Left lung (tissue), 10 donors: Measurements from ENCODE around the gene ANKRD2. TPM values are rescaled to one million over a fixed set of nuclear protein-coding genes. Genes with fewer than 3 reads are reported as not detected.
A peak's percentile ranks its signal among the peaks of the same experiment; 100 is the strongest.

Experiments
- ATAC-seq: fragments of 200-7000 bp; cut with Tn5 transposase; one replicate; pipeline ENCODE4 v1.9.1; 2020; ENCODE audit warnings: moderate library complexity
- DNase-seq, 4 donors: peaks; one replicate each; pipeline ENCODE4 v3.0.0-alpha.2; 2013 to 2020
- H3K27ac ChIP-seq, 2 donors: fragments of 200-600 bp; sonication (generic) in 1 of 2; one replicate each; pipeline versions ENCODE4 v1.5.0 to v1.8.0; 2020 to 2021
- H3K27me3 ChIP-seq, 2 donors: fragments of 200-600 bp; sonication (generic) in 1 of 2; one replicate each; pipeline versions ENCODE4 v1.5.0 to v1.8.0; 2020 to 2021
- H3K36me3 ChIP-seq, 2 donors: fragments of 200-600 bp; sonication (generic) in 1 of 2; one replicate each; pipeline versions ENCODE4 v1.5.0 to v1.8.0; 2020 to 2021
- H3K4me1 ChIP-seq, 2 donors: fragments of 200-600 bp; one replicate each; pipeline ENCODE4 v1.8.0; 2021
- H3K4me3 ChIP-seq, 2 donors: fragments of 200-600 bp; sonication (generic) in 1 of 2; one replicate each; pipeline versions ENCODE4 v1.5.0 to v1.8.0; 2020 to 2021; ENCODE audit warnings: mild to moderate bottlenecking in 1 of 2
- H3K9me3 ChIP-seq, 2 donors: fragments of 200-600 bp; sonication (generic) in 1 of 2; one replicate each; pipeline versions ENCODE4 v1.5.0 to v1.8.0; 2020 to 2021
- CTCF ChIP-seq, 2 donors: fragments of 200-600 bp; sonication (generic) in 1 of 2; IDR thresholded peaks; one replicate each; pipeline versions ENCODE4 v1.5.0 to v1.8.0; 2021; ENCODE audit warnings: antibody characterized with exemption in 2 of 2
- intact Hi-C, 2 donors: fragments of 100-400 bp; cut with DNase I; formaldehyde crosslinking; loops; one replicate each; pipeline versions ENCODE4 v1.11.2 to v1.14.2; 2022
- polyA plus RNA-seq, 6 donors: library from polyadenylated mRNA; unstranded; fragments of 120-200 nt; gene quantifications; one replicate each; pipeline ENCODE4 v1.2.1, GENCODE V29; 2013; ENCODE audit not compliant: insufficient read length in 6 of 6
- total RNA-seq, 2 donors: library from RNA; stranded (reverse); fragmentation: NEBNext Ultra II Directional; extraction: Animal tissue kit (Norgen Biotek cat#: 25700); gene quantifications; one replicate each; pipeline ENCODE4 v1.2.1, GENCODE V29; 2021
- donor health status: DM: no; HTN: yes; CAD: no.
- donor health status: DM: no; HTN: no; CAD: no.

ANKRD2 gene
- total and polyA plus RNA-seq, 8 donors, result 0.18 to 1.9 (median 0.27) TPM

- no peak overlapping the region for H3K4me3 ChIP-seq
- DNase-seq, result peak in 1 of 4 donors; percentile 59
- no peaks in the 10 kb centered on the region for H3K27me3 ChIP-seq
- intact Hi-C loops, result no loop called here
- H3K9me3 ChIP-seq, result no peaks in the 10 kb centered on the region
- H3K27ac ChIP-seq, result no peak overlapping the region
- no peak for TF ChIP-seq CTCF (IDR thresholded peaks at IDR 0.05)
- no peaks in the 10 kb centered on the region for H3K36me3 ChIP-seq
- no peak for ATAC-seq
- H3K4me1 ChIP-seq, result no peaks in the 10 kb centered on the region
Observed at GRCh38 chr10:97590082-97590747, 17.6 kb downstream of the ANKRD2 start.

- Histone ChIP-seq H3K4me1 (peaks cover 2% of the 10 kb centered on the region in 2 donors), H3K27me3 (no peaks in the 10 kb centered on the region), H3K9me3 (no peaks in the 10 kb centered on the region), H3K36me3 (no peaks in the 10 kb centered on the region), H3K4me3 (no peak overlapping the region), H3K27ac (no peak overlapping the region)
- ATAC-seq (no peak), DNase-seq (peak in 1 of 4 donors; percentile 10)
- TF ChIP-seq CTCF (IDR thresholded peaks at IDR 0.05), result no peak
- intact Hi-C loops, result no loop called here
Observed at GRCh38 chr10:97590748-97591495, 18.3 kb downstream of the ANKRD2 start.

GRCh38 chr10:97593421-97593820 is 20.8 kb downstream of the ANKRD2 start:
- ATAC-seq (no peak), DNase-seq (peak in 1 of 4 donors; percentile 1)
- intact Hi-C loops, result no loop called here
- Histone ChIP-seq H3K4me1 (peaks cover 3 to 19% of the 10 kb centered on the region in 2 donors), H3K4me3 (no peak overlapping the region), H3K27me3 (no peaks in the 10 kb centered on the region), H3K36me3 (no peaks in the 10 kb centered on the region), H3K27ac (no peak overlapping the region), H3K9me3 (no peaks in the 10 kb centered on the region)
- no peak for TF ChIP-seq CTCF (IDR thresholded peaks at IDR 0.05)

- DNase-seq (peak in 1 of 4 donors; percentile 20), ATAC-seq (peak; percentile 84)
Observed at GRCh38 chr10:97596101-97597082, 23.8 kb downstream of the ANKRD2 start.

More at GRCh38 chr10:97596101-97597082, 23.8 kb downstream of the ANKRD2 start:
- intact Hi-C loops, result no loop called here
- Histone ChIP-seq H3K27me3 (no peaks in the 10 kb centered on the region), H3K4me1 (peaks cover 3 to 19% of the 10 kb centered on the region in 2 donors), H3K27ac (peak overlapping the region; percentile 73 to 75), H3K4me3 (no peak overlapping the region), H3K36me3 (no peaks in the 10 kb centered on the region), H3K9me3 (no peaks in the 10 kb centered on the region)
- no peak for TF ChIP-seq CTCF (IDR thresholded peaks at IDR 0.05)
